Uterus (tissue), 4 donors: ENCODE measurements around the gene HCFC1R1. TPM values are rescaled to one million over a fixed set of nuclear protein-coding genes. Genes with fewer than 3 reads are reported as not detected.

Source experiments
- DNase-seq, 2 donors: peaks; one replicate each; pipeline ENCODE4 v3.0.0-alpha.2; 2019 to 2020
- H3K27ac ChIP-seq, 2 donors: fragments of 200-600 bp; sonication (generic); 1 replicate in 1 of 2; 2 replicates in 1 of 2; pipeline ENCODE4 v1.5.1; 2016 to 2018
- H3K27me3 ChIP-seq, 2 donors: fragments of 200-600 bp; sonication (generic); one replicate each; pipeline ENCODE4 v1.5.1; 2018 to 2019; ENCODE audit warnings: control low read depth in 1 of 2
- H3K36me3 ChIP-seq, 2 donors: fragments of 200-600 bp; sonication (generic); one replicate each; pipeline ENCODE4 v1.5.1; 2019; ENCODE audit warnings: control low read depth in 1 of 2
- H3K4me1 ChIP-seq, 2 donors: fragments of 200-600 bp; sonication (generic); one replicate each; pipeline ENCODE4 v1.5.1; 2018 to 2019; ENCODE audit warnings: control low read depth in 1 of 2
- H3K4me3 ChIP-seq, 2 donors: fragments of 200-600 bp; sonication (generic); 1 replicate in 1 of 2; 2 replicates in 1 of 2; pipeline ENCODE4 v1.5.1; 2018 to 2019; ENCODE audit warnings: mild to moderate bottlenecking in 1 of 2
- H3K9me3 ChIP-seq, 2 donors: fragments of 200-600 bp; sonication (generic); one replicate each; pipeline ENCODE4 v1.5.1; 2019; ENCODE audit warnings: control low read depth in 1 of 2
- POLR2A ChIP-seq, 2 donors: fragments of 450-650 bp; IDR thresholded peaks; one replicate each; pipeline ENCODE4 v1.6.1; 2016; ENCODE audit warnings: antibody characterized with exemption in 2 of 2, mild to moderate bottlenecking in 1 of 2, moderate library complexity in 1 of 2
- intact Hi-C: fragments of 100-400 bp; cut with DNase I; formaldehyde crosslinking; loops from one replicate; pipeline ENCODE4 v1.15.1; 2023; ENCODE audit warnings: low total_unique reads
- small RNA-seq: library from RNA; depleted of rRNA; stranded (forward); fragments of <200 nt; gene quantifications from one replicate; pipeline ENCODE3, GENCODE V24; 2016
- total RNA-seq, 4 donors: library from RNA; depleted of rRNA in 3 of 4; stranded (reverse); fragments of >200 nt in 3 of 4; gene quantifications; one replicate each; pipeline versions ENCODE4 v1.1.0 to v1.2.4, GENCODE V29; 2014 to 2023
- TF ChIP-seq, protein P1 (sequence below), 4 experiments: fragments of 200-600 bp in 2 of 4; fragments of 450-650 bp in 2 of 4; sonication (generic) in 2 of 4; IDR thresholded peaks; one replicate each; pipeline ENCODE4 v1.5.1; 2016 to 2019; ENCODE audit warnings: antibody characterized with exemption in 4 of 4, mild to moderate bottlenecking in 2 of 4, moderate library complexity in 1 of 4
- donor health status: DM: yes; HTN: yes; CAD: no.

The HCFC1R1 gene
- total RNA-seq, 4 donors from 2014 or later, result 3.6 to 67.5 (median 25.4) TPM

DNA sequence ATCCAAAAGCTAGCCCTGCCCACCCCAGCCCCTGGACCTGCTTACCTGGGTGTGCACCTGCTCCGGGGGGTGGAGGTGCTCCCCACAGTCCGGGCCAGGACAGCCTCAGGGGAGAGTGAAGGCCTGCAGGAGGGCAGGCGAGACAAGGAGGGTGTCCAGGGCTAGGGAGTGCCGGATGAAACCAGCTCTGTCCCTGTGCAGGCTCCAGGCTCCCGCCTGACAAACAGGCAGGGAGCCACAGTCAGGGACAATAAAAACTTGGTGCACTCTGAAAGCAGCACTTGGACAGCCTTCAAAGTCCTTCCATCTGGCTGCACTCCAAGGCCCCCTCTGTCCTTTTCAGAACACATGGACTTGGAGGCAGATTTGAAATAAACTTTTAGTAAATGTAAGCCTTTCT, 50.6 kb downstream of the HCFC1R1 start:
- no peak for DNase-seq
- Histone ChIP-seq H3K27me3 (peaks cover 0 to 9% of the 10 kb centered on the region in 2 donors), H3K9me3 (no peaks in the 10 kb centered on the region), H3K27ac (no peak overlapping the region), H3K4me1 (peaks cover 0 to 23% of the 10 kb centered on the region in 2 donors), H3K36me3 (no peaks in the 10 kb centered on the region), H3K4me3 (no peak overlapping the region)
- intact Hi-C loops, result no loop called here
- TF ChIP-seq POLR2A (IDR thresholded peaks at IDR 0.05), result no peak
- TF ChIP-seq, protein P1, sequence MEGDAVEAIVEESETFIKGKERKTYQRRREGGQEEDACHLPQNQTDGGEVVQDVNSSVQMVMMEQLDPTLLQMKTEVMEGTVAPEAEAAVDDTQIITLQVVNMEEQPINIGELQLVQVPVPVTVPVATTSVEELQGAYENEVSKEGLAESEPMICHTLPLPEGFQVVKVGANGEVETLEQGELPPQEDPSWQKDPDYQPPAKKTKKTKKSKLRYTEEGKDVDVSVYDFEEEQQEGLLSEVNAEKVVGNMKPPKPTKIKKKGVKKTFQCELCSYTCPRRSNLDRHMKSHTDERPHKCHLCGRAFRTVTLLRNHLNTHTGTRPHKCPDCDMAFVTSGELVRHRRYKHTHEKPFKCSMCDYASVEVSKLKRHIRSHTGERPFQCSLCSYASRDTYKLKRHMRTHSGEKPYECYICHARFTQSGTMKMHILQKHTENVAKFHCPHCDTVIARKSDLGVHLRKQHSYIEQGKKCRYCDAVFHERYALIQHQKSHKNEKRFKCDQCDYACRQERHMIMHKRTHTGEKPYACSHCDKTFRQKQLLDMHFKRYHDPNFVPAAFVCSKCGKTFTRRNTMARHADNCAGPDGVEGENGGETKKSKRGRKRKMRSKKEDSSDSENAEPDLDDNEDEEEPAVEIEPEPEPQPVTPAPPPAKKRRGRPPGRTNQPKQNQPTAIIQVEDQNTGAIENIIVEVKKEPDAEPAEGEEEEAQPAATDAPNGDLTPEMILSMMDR (IDR thresholded peaks at IDR 0.05), result no peak

Small RNAs within 50 kb of the gene (small RNA-seq; reads per million reads assigned to genes)
- not detected for gene LINC00514

Other genes starting within 250 kb of the HCFC1R1 start
- 100 to 1,000 TPM in 3 of 4 donors, 10 to 100 TPM in 1; 88.4 to 524 (median 219) TPM for gene ELOB, start 246.7 kb downstream of the HCFC1R1 start, total RNA-seq
- under 1 TPM in 1 of 4 donors, not detected in 3; 0.21 TPM for gene PRSS33, start 236.4 kb downstream of the HCFC1R1 start, total RNA-seq
- not detected for gene PRSS41, start 225.5 kb downstream of the HCFC1R1 start, total RNA-seq
- gene PRSS21, start 206.7 kb downstream of the HCFC1R1 start, total RNA-seq, result not detected
- 10 to 100 TPM in 1 of 4 donors, 1 to 10 TPM in 1, not detected in 2; 1.3 to 15.9 TPM for gene ZG16B, start 193.6 kb downstream of the HCFC1R1 start, total RNA-seq
- gene PRSS22, start 165.8 kb downstream of the HCFC1R1 start, total RNA-seq, result 1 to 10 TPM in 1 of 4 donors, under 1 TPM in 1, not detected in 2; 0.46 to 2.4 TPM
- 100 to 1,000 TPM in 1 of 4 donors, 10 to 100 TPM in 3; 27.9 to 223 (median 40.9) TPM for gene FLYWCH2, start 140.7 kb downstream of the HCFC1R1 start, total RNA-seq
- gene FLYWCH1, start 112.0 kb downstream of the HCFC1R1 start, total RNA-seq, result 10 to 100 TPM; 11.5 to 62.3 (median 27.2) TPM
- gene KREMEN2, start 59.7 kb downstream of the HCFC1R1 start, total RNA-seq, result under 1 TPM in 1 of 4 donors, not detected in 3; 0.41 TPM
- 1 to 10 TPM in 3 of 4 donors, under 1 TPM in 1; 0.26 to 4.8 (median 2.5) TPM for gene PAQR4, start 54.6 kb downstream of the HCFC1R1 start, total RNA-seq
- gene PKMYT1, start 43.5 kb downstream of the HCFC1R1 start, total RNA-seq, result 1 to 10 TPM in 1 of 4 donors, not detected in 3; 6.1 TPM
- gene CLDN9, start 11.0 kb downstream of the HCFC1R1 start, total RNA-seq, result 1 to 10 TPM in 1 of 4 donors, under 1 TPM in 1, not detected in 2; 0.21 to 1.8 TPM
- gene CLDN6, start 5.8 kb downstream of the HCFC1R1 start, total RNA-seq, result 1 to 10 TPM in 1 of 4 donors, not detected in 3; 4.1 TPM
- 10 to 100 TPM; 12.6 to 76.2 (median 24.0) TPM for gene TNFRSF12A, start 3.6 kb downstream of the HCFC1R1 start, total RNA-seq
- gene THOC6, start 93 bp upstream of the HCFC1R1 start, total RNA-seq, result 10 to 100 TPM in 3 of 4 donors, 1 to 10 TPM in 1; 3.8 to 29.0 (median 22.3) TPM
- gene BICDL2, start 13.0 kb upstream of the HCFC1R1 start, total RNA-seq, result 1 to 10 TPM in 1 of 4 donors, under 1 TPM in 2, not detected in 1; 0.26 to 1.9 (median 0.29) TPM
- gene MMP25, start 22.6 kb upstream of the HCFC1R1 start, total RNA-seq, result 1 to 10 TPM in 1 of 4 donors, under 1 TPM in 1, not detected in 2; 0.21 to 1.1 TPM
- 10 to 100 TPM in 3 of 4 donors, 1 to 10 TPM in 1; 7.5 to 37.1 (median 20.9) TPM for gene IL32, start 41.7 kb upstream of the HCFC1R1 start, total RNA-seq
- not detected for gene ZSCAN10, start 75.4 kb upstream of the HCFC1R1 start, total RNA-seq
- gene ZNF205, start 88.6 kb upstream of the HCFC1R1 start, total RNA-seq, result 10 to 100 TPM; 12.9 to 26.9 (median 18.3) TPM
- 100 to 1,000 TPM in 1 of 4 donors, 10 to 100 TPM in 1, 1 to 10 TPM in 1, under 1 TPM in 1; 0.77 to 101 (median 11.1) TPM for gene ZNF213, start 111.1 kb upstream of the HCFC1R1 start, total RNA-seq
- not detected for gene OR1F1, start 164.3 kb upstream of the HCFC1R1 start, total RNA-seq
- 10 to 100 TPM in 2 of 4 donors, 1 to 10 TPM in 2; 4.1 to 17.6 (median 10.7) TPM for gene ZNF200, start 211.2 kb upstream of the HCFC1R1 start, total RNA-seq
- 10 to 100 TPM in 1 of 4 donors, 1 to 10 TPM in 1, under 1 TPM in 2; 0.21 to 12.0 (median 1.1) TPM for gene MEFV, start 232.7 kb upstream of the HCFC1R1 start, total RNA-seq